NCI-H2107 treated with DMSO at 0.1 percent for 48 hours (cell line): ENCODE data around the gene CYP2F1.

Experiments
- DNase-seq: peaks from one replicate; lab custom pipeline; 2025; ENCODE audit not compliant: unreplicated experiment; lab: John Stamatoyannopoulos, UW

The CYP2F1 gene

DNA sequence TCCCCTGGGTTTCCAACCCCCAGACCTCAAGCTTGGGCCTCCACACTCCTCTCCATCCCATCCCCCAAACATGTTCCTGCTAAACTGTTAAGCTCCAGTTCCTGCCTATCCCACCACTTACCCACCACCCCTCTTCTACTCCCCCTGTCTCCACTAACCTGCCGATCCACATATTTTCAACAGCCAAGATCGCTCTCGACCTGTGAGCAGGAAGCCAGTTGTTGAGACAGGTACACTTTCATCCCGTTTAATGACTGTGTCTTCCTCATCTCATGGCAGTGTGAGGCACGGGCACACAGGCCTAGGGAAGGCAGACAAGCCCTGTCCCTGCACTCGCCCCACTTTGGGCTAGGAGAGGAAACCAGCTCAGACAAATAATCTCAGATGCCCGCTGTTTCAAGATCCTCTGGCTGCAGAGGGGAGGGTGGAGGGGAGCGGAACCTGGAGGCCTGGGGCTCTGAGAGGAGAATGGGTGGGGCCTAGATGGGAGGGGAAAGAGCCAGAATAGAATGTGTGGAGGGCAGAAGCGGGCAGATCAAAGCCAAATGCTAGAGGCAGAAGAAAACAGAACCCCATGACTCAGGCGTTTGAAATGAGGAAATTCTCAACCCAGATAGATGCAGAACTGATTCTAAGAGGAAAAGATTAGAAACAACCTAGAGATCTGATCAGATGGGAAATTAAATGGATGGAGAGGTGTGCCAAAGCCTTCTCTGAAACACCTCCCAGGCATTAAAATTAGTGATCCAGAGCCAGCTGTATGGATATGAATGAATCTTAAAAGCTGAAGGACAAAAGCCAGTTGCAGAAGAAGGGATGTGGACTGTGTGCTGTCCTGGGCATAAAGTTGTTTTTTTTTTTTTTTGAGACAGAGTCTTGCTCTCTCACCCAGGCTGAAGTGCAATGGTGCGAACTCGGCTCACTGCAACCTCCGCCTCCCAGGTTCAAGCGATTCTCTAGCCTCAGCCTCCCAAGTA lies 61.9 kb downstream of the CYP2F1 start:
- DNase-seq = no peak
